ENCODE measurements around the gene COX6B1.

The COX6B1 gene

DNA sequence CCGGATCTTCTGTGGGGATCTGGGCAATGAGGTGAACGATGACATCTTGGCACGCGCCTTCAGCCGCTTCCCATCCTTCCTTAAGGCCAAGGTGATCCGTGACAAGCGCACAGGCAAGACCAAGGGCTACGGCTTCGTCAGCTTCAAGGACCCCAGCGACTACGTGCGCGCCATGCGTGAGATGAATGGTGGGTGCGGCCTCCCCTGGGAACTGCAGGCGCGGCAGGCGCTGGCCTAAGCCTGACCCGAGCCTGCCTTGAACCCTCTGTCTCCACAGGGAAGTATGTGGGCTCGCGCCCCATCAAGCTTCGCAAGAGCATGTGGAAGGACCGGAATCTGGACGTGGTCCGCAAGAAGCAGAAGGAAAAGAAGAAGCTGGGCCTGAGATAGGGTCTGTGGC, 11.0 kb upstream of the COX6B1 start:
- TF ChIP-seq POLR2A (IDR thresholded peaks at IDR 0.05; ENCODE audit: low read depth, low read length) (no peak), POLR2AphosphoS5 (IDR thresholded peaks at IDR 0.05; ENCODE audit: low read depth, low read length) (no peak), TAF1 (IDR thresholded peaks at IDR 0.05; ENCODE audit: borderline replicate concordance, low read depth, low read length) (no peak)
- DNase-seq (ENCODE audit: insufficient read length) (no peak), FAIRE-seq (no peak)

DNA sequence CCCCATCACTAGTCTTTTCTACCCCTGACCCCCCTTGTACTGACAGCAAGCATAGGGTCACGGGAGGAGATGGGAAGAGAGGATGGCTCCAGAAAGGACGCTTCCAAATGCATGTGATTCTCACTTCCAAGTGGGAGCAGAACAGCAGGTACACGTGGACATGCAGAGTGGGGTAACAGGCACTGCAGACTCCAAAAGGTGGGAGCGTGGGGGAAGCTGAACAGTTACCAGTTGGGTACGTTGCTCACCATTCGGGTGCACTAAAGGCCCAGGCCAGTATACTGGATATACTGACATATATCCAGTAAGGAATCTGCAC, 8.8 kb upstream of the COX6B1 start:
- no peak for TF ChIP-seq POLR2A (IDR thresholded peaks at IDR 0.05; ENCODE audit: low read depth, low read length)
- no peak for TF ChIP-seq TAF1 (IDR thresholded peaks at IDR 0.05; ENCODE audit: borderline replicate concordance, low read depth, low read length)
- TF ChIP-seq POLR2AphosphoS5 (IDR thresholded peaks at IDR 0.05; ENCODE audit: low read depth, low read length) = no peak

GRCh38 chr19:35639863-35640262, 8.3 kb upstream of the COX6B1 start:
- DNase-seq (ENCODE audit: insufficient read length) (no peak), FAIRE-seq (no peak)

More for the DNA sequence above, 8.8 kb upstream of the COX6B1 start:
- no peak for FAIRE-seq
- DNase-seq (ENCODE audit: insufficient read length) = no peak

GRCh38 chr19:35641515-35642151, 6.5 kb upstream of the COX6B1 start, which contains the start of gene ETV2:
Gene ETV2 (plus strand): TSS chr19:35641745. CDS start chr19:35642461, 716 bp downstream.
- FAIRE-seq (peak; percentile 70), DNase-seq (ENCODE audit: insufficient read length) (no peak)
- no peak for TF ChIP-seq TAF1 (IDR thresholded peaks at IDR 0.05; ENCODE audit: borderline replicate concordance, low read depth, low read length)
- no peak for TF ChIP-seq POLR2AphosphoS5 (IDR thresholded peaks at IDR 0.05; ENCODE audit: low read depth, low read length)
- TF ChIP-seq POLR2A (IDR thresholded peaks at IDR 0.05; ENCODE audit: low read depth, low read length) = no peak

More at GRCh38 chr19:35639863-35640262, 8.3 kb upstream of the COX6B1 start:
- TF ChIP-seq POLR2A (IDR thresholded peaks at IDR 0.05; ENCODE audit: low read depth, low read length) (no peak), TAF1 (IDR thresholded peaks at IDR 0.05; ENCODE audit: borderline replicate concordance, low read depth, low read length) (no peak), POLR2AphosphoS5 (IDR thresholded peaks at IDR 0.05; ENCODE audit: low read depth, low read length) (no peak)

DNA sequence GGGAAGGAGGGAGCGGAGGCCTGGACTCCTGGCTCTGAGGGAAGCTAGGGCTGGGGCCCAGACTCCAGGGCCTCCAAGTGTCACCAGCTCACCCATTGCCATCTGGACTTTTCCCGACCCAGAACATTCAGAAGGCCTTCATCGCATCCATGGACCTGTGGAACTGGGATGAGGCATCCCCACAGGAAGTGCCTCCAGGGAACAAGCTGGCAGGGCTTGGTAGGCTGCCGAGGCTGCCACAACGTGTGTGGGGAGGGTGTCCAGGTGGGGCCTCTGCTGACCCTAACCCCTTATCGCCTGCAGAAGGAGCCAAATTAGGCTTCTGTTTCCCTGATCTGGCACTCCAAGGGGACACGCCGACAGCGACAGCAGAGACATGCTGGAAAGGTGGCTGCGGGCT, 5.8 kb upstream of the COX6B1 start:
- no peak for TF ChIP-seq POLR2A (IDR thresholded peaks at IDR 0.05; ENCODE audit: low read depth, low read length)
- no peak for TF ChIP-seq TAF1 (IDR thresholded peaks at IDR 0.05; ENCODE audit: borderline replicate concordance, low read depth, low read length)
- TF ChIP-seq POLR2AphosphoS5 (IDR thresholded peaks at IDR 0.05; ENCODE audit: low read depth, low read length) = no peak
- FAIRE-seq (no peak), DNase-seq (ENCODE audit: insufficient read length) (no peak)

DNA sequence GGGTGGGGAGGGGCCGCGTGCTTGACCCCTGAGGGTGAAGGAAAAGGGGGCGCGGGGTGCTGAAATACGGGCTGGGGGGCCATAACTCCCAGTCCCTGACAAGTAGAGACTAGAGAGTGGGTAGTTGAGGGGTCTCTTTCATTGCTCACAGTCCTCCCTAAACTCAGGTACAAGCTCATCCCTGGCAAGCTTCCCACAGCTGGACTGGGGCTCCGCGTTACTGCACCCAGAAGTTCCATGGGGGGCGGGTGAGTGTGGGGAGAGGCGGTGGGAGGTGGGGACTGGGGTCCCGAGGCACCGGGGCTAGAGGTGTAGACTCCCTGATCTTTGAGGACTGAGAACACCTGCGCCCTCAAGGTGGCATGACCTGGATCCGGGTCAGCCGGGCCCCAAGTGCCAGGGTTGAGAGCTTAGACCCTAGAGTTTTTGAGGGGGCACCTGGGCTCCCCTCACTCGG, 5.3 kb upstream of the COX6B1 start:
- DNase-seq (ENCODE audit: insufficient read length) (no peak), FAIRE-seq (no peak)
- TF ChIP-seq TAF1 (IDR thresholded peaks at IDR 0.05; ENCODE audit: borderline replicate concordance, low read depth, low read length) (no peak), POLR2AphosphoS5 (IDR thresholded peaks at IDR 0.05; ENCODE audit: low read depth, low read length) (no peak), POLR2A (IDR thresholded peaks at IDR 0.05; ENCODE audit: low read depth, low read length) (no peak)

DNA sequence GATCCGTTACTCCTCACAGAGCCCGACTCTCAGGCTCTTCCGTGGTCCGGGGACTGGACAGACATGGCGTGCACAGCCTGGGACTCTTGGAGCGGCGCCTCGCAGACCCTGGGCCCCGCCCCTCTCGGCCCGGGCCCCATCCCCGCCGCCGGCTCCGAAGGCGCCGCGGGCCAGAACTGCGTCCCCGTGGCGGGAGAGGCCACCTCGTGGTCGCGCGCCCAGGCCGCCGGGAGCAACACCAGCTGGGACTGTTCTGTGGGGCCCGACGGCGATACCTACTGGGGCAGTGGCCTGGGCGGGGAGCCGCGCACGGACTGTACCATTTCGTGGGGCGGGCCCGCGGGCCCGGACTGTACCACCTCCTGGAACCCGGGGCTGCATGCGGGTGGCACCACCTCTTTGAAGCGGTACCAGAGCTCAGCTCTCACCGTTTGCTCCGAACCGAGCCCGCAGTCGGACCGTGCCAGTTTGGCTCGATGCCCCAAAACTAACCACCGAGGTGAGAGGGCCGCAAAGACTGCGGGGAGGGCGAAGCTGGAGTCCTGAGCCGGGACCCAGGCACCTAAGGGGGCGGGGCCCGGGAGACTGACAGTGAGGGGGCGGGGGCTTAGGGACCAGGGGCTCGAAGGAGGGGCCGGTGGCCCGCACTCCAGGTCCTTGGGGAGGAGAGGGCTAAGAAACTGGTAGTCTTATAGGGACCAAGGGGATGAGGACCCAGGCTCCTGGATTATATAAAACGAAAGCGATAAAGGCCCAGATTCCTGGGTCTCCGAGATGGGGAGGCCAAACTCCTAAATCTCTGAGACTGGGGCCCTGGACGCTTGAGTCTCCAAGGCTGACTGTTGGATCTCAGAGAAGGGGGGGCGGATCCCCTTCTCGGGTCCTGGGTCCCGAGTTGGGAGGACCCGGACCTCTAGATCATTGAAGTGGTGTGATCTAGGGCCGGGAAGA, 4.6 kb upstream of the COX6B1 start:
- peak; percentile 54; the same call in 1 of the 2 replicates for TF ChIP-seq TAF1 (IDR thresholded peaks at IDR 0.05; ENCODE audit: borderline replicate concordance, low read depth, low read length)
- TF ChIP-seq POLR2AphosphoS5 (IDR thresholded peaks at IDR 0.05; ENCODE audit: low read depth, low read length) = peak; percentile 76; the same call in 1 of the 2 replicates
- TF ChIP-seq POLR2A (IDR thresholded peaks at IDR 0.05; ENCODE audit: low read depth, low read length) = peak; percentile 87
- peak; percentile 77 for FAIRE-seq
- peak; percentile 91 for DNase-seq (ENCODE audit: insufficient read length)

- TF ChIP-seq TAF1 (IDR thresholded peaks at IDR 0.05; ENCODE audit: borderline replicate concordance, low read depth, low read length) = no peak
- no peak for TF ChIP-seq POLR2A (IDR thresholded peaks at IDR 0.05; ENCODE audit: low read depth, low read length)
- TF ChIP-seq POLR2AphosphoS5 (IDR thresholded peaks at IDR 0.05; ENCODE audit: low read depth, low read length) = no peak
- FAIRE-seq (peak; percentile 93), DNase-seq (ENCODE audit: insufficient read length) (peak; percentile 95)
Observed at GRCh38 chr19:35644206-35644986, 3.7 kb upstream of the COX6B1 start.

DNA sequence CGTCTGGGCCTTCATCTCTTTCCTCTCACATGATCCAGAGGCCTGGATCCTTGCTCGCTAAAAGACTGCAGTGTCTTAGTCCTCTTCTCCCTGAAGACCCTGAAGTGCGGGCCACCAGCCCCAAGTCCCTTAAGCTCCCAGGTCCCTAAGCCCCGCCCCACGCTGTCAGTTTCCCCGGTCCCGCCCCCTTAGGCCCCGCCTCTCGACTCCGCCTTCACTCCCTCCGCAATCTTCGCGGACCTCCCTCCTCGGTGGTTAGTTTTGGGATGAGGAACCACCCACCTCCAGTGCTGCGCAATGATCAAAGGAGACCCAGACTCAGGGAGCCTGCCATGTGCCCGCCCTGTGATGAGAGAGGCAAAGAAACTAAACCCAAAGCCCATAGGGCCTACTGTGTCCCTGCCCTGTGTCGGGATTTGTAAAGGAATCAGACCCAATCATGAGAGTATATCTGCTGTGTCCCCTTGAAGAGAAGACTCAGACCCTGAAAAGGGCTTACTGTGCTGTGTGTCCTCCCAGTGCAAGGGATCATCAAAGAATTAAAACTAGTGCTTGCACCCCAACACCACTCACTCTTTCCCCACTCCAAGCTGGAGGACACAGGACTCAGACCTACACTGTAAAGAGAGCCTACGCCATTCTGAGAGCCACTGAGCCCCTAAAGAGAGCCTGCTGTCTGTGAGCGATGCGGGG, 3.0 kb upstream of the COX6B1 start:
- no peak for DNase-seq (ENCODE audit: insufficient read length)
- peak; percentile 85 for FAIRE-seq
- TF ChIP-seq TAF1 (IDR thresholded peaks at IDR 0.05; ENCODE audit: borderline replicate concordance, low read depth, low read length) (no peak), POLR2AphosphoS5 (IDR thresholded peaks at IDR 0.05; ENCODE audit: low read depth, low read length) (no peak), POLR2A (IDR thresholded peaks at IDR 0.05; ENCODE audit: low read depth, low read length) (no peak)

GRCh38 chr19:35645680-35646511, 2.2 kb upstream of the COX6B1 start:
- DNase-seq (ENCODE audit: insufficient read length) (no peak), FAIRE-seq (no peak)
- TF ChIP-seq POLR2A (IDR thresholded peaks at IDR 0.05; ENCODE audit: low read depth, low read length) = no peak
- no peak for TF ChIP-seq TAF1 (IDR thresholded peaks at IDR 0.05; ENCODE audit: borderline replicate concordance, low read depth, low read length)
- no peak for TF ChIP-seq POLR2AphosphoS5 (IDR thresholded peaks at IDR 0.05; ENCODE audit: low read depth, low read length)

Data from GM12892 (cell line).